CD4-positive, alpha-beta memory T cell (primary cell): ENCODE results near the gene MSANTD1. TPM values are rescaled to one million over a fixed set of nuclear protein-coding genes. Genes with fewer than 3 reads are reported as not detected.
"Not testable (repeated sequence)": the region's sequence is repeated elsewhere in the genome, so short reads cannot be mapped to it uniquely, and the experiment has no call there.

Source experiments
- CTCF ChIA-PET: fragments of 350-600 bp; sonication (Branson Sonifier 250); formaldehyde crosslinking; loops from one replicate; lab custom pipeline; 2021; ENCODE audit warnings: inconsistent platforms; ENCODE audit not compliant: partially characterized antibody; lab: Charles Lee
- POLR2A ChIA-PET: fragments of 350-600 bp; sonication (Branson Sonifier 250); formaldehyde crosslinking; loops from one replicate; lab custom pipeline; 2021; ENCODE audit not compliant: partially characterized antibody; lab: Charles Lee
- DNase-seq, 5 donors: peaks; one replicate each; pipeline versions ENCODE4 v3.0.0 to v3.0.0-alpha.2; 2020 to 2022; ENCODE audit warnings: mixed read lengths in 1 of 5
- H3K27ac ChIP-seq: one replicate; pipeline ENCODE4 v1.7.0; 2013; ENCODE audit warnings: low read depth, low read length
- H3K27me3 ChIP-seq: 2 replicates; pipeline ENCODE4 v1.7.0; 2013; ENCODE audit warnings: mild to moderate bottlenecking, low read length, moderate library complexity; ENCODE audit not compliant: insufficient read depth
- H3K36me3 ChIP-seq: 2 replicates; pipeline ENCODE4 v1.7.0; 2013; ENCODE audit warnings: mild to moderate bottlenecking, low read length, moderate library complexity; ENCODE audit not compliant: insufficient read depth
- H3K4me1 ChIP-seq: 2 replicates; pipeline ENCODE4 v1.7.0; 2013; ENCODE audit warnings: mild to moderate bottlenecking, low read length, moderate library complexity; ENCODE audit not compliant: insufficient read depth
- H3K4me3 ChIP-seq, 2 donors: one replicate each; pipeline ENCODE4 v1.7.0; 2013; ENCODE audit warnings: low read length in 2 of 2, mild to moderate bottlenecking in 1 of 2
- H3K9me3 ChIP-seq, 2 donors: one replicate each; pipeline ENCODE4 v1.7.0; 2013; ENCODE audit warnings: low read length in 2 of 2, control low read depth in 1 of 2; ENCODE audit not compliant: control insufficient read depth in 1 of 2
- H3K27ac Mint-ChIP-seq, 7 donors: one replicate each; pipeline ENCODE4 v1.8.0; 2020 to 2021; ENCODE audit warnings: mixed read lengths in 7 of 7, mild to moderate bottlenecking in 6 of 7, inconsistent platforms in 3 of 7, moderate library complexity in 3 of 7
- H3K27me3 Mint-ChIP-seq, 2 donors: one replicate each; pipeline ENCODE4 v1.8.0; 2020 to 2021; ENCODE audit warnings: mixed read lengths in 2 of 2
- H3K36me3 Mint-ChIP-seq, 2 donors: one replicate each; pipeline ENCODE4 v1.8.0; 2020 to 2021; ENCODE audit warnings: mixed read lengths in 2 of 2, inconsistent platforms in 1 of 2, mild to moderate bottlenecking in 1 of 2
- H3K4me1 Mint-ChIP-seq, 4 donors: one replicate each; pipeline ENCODE4 v1.8.0; 2020 to 2021; ENCODE audit warnings: mixed read lengths in 4 of 4, mild to moderate bottlenecking in 1 of 4
- H3K4me3 Mint-ChIP-seq, 8 donors: one replicate each; pipeline ENCODE4 v1.8.0; 2020 to 2021; ENCODE audit warnings: mixed read lengths in 8 of 8, mild to moderate bottlenecking in 7 of 8, moderate library complexity in 6 of 8, inconsistent platforms in 3 of 8
- H3K9me3 Mint-ChIP-seq, 8 donors: one replicate each; pipeline ENCODE4 v1.8.0; 2020 to 2021; ENCODE audit warnings: mixed read lengths in 8 of 8, mild to moderate bottlenecking in 5 of 8, inconsistent platforms in 3 of 8, moderate library complexity in 1 of 8
- intact Hi-C: fragments of 100-400 bp; cut with micrococcal nuclease; formaldehyde crosslinking; loops from one replicate; pipeline ENCODE4 v1.15.1; 2023
- polyA plus RNA-seq, 2 donors: library from polyadenylated mRNA; unstranded; fragments of 300-500 nt; fragmentation: Illumina TruSeq; gene quantifications; one replicate each; pipeline ENCODE4 v1.2.3, GENCODE V29; 2021
- total RNA-seq, 2 experiments: library from RNA; stranded (reverse); gene quantifications; one replicate each; pipeline ENCODE4 v1.2.3, GENCODE V29; 2021

Gene MSANTD1
- total and polyA plus RNA-seq, 4 experiments from 2014 or later = 0.08 to 2.2 (median 2.0) TPM; not detected in 1

- no peak overlapping the region for H3K27ac ChIP-seq
- CTCF ChIA-PET = interaction anchor here (1.9 kb wide), 1 partner anchor 105 kb away, joined by 4 read pairs; no protein-coding TSS in a partner anchor
- H3K4me1 ChIP-seq = peaks cover 33% of the 10 kb centered on the region
- intact Hi-C loops = no loop called here
- POLR2A ChIA-PET = no interaction called here
- H3K4me3 ChIP-seq = no peak overlapping the region
- no peaks in the 10 kb centered on the region for H3K9me3 ChIP-seq
- peaks cover 27 to 46% (median 35%) of the 10 kb centered on the region in 4 donors for H3K4me1 Mint-ChIP-seq
- H3K9me3 Mint-ChIP-seq = peaks cover 0 to 8% (median 0%) of the 10 kb centered on the region in 8 donors
- no peaks in the 10 kb centered on the region for H3K36me3 ChIP-seq
- H3K27ac Mint-ChIP-seq = peak overlapping the region in 3 of 7 donors; percentile 1 to 22 (median 15)
- peaks cover 0 to 3% of the 10 kb centered on the region in 2 donors for H3K36me3 Mint-ChIP-seq
- H3K27me3 ChIP-seq = no peaks in the 10 kb centered on the region
- peaks cover 0 to 2% of the 10 kb centered on the region in 2 donors for H3K27me3 Mint-ChIP-seq
- H3K4me3 Mint-ChIP-seq = no peak overlapping the region
- DNase-seq = no peak
Observed at GRCh38 chr4:3299122-3299975, 50.4 kb downstream of the MSANTD1 start.

- Mint-ChIP-seq H3K27ac (peak overlapping the region in 2 of 7 donors; percentile 15 to 22), H3K4me1 (peaks cover 28 to 48% (median 40%) of the 10 kb centered on the region in 4 donors), H3K36me3 (peaks cover 0 to 3% of the 10 kb centered on the region in 2 donors), H3K9me3 (peaks cover 0 to 8% (median 0%) of the 10 kb centered on the region in 8 donors), H3K4me3 (no peak overlapping the region), H3K27me3 (peaks cover 0 to 2% of the 10 kb centered on the region in 2 donors)
- no peak for DNase-seq
- H3K27ac ChIP-seq = no peak overlapping the region
- H3K9me3 ChIP-seq = no peaks in the 10 kb centered on the region
- H3K27me3 ChIP-seq = no peaks in the 10 kb centered on the region
- no peaks in the 10 kb centered on the region for H3K36me3 ChIP-seq
- intact Hi-C loops = loop anchor here (5.0 kb wide), 1 partner anchor 47 kb away; no protein-coding TSS in a partner anchor
- CTCF ChIA-PET = no interaction called here
- no peak overlapping the region for H3K4me3 ChIP-seq
- H3K4me1 ChIP-seq = peaks cover 41% of the 10 kb centered on the region
- POLR2A ChIA-PET = no interaction called here
Observed at GRCh38 chr4:3299976-3300671, 51.2 kb downstream of the MSANTD1 start.

GRCh38 chr4:3300882-3301281 is 51.9 kb downstream of the MSANTD1 start:
- POLR2A ChIA-PET, H3K27me3 ChIP-seq, H3K36me3 Mint-ChIP-seq, H3K4me3 ChIP-seq, H3K27me3 Mint-ChIP-seq, H3K9me3 ChIP-seq, H3K36me3 ChIP-seq, H3K27ac ChIP-seq, CTCF ChIA-PET, H3K9me3 Mint-ChIP-seq, DNase-seq: not testable (repeated sequence)
- peaks cover 48% of the 10 kb centered on the region for H3K4me1 ChIP-seq
- peaks cover 36 to 56% (median 45%) of the 10 kb centered on the region in 4 donors for H3K4me1 Mint-ChIP-seq
- peak overlapping the region in 4 of 8 donors; percentile 36 to 93 (median 65) for H3K4me3 Mint-ChIP-seq
- H3K27ac Mint-ChIP-seq = peak overlapping the region in 6 of 7 donors; percentile 14 to 92 (median 77)
- intact Hi-C loops = loop anchor here (5.0 kb wide), 1 partner anchor 46 kb away; no protein-coding TSS in a partner anchor

- peak in 4 of 5 donors; percentile 24 to 63 (median 45) for DNase-seq
- CTCF ChIA-PET = no interaction called here
- H3K4me3 ChIP-seq = peak overlapping the region; percentile 3 to 30
- H3K4me1 Mint-ChIP-seq = peaks cover 37 to 57% (median 45%) of the 10 kb centered on the region in 4 donors
- peaks cover 55% of the 10 kb centered on the region for H3K4me1 ChIP-seq
- POLR2A ChIA-PET = no interaction called here
- H3K27ac ChIP-seq = no peak overlapping the region
- H3K9me3 Mint-ChIP-seq = peaks cover 0 to 8% (median 0%) of the 10 kb centered on the region in 8 donors
- no peaks in the 10 kb centered on the region for H3K27me3 ChIP-seq
- peaks cover 0 to 2% of the 10 kb centered on the region in 2 donors for H3K27me3 Mint-ChIP-seq
- H3K4me3 Mint-ChIP-seq = peak overlapping the region; percentile 77 to 93 (median 86)
- H3K27ac Mint-ChIP-seq = peak overlapping the region; percentile 76 to 98 (median 91)
- H3K36me3 Mint-ChIP-seq = peaks cover 0 to 3% of the 10 kb centered on the region in 2 donors
- no peaks in the 10 kb centered on the region for H3K9me3 ChIP-seq
- intact Hi-C loops = loop anchor here (1.0 to 5.0 kb wide), 2 partner anchors 9 to 46 kb away; no protein-coding TSS in a partner anchor
- H3K36me3 ChIP-seq = no peaks in the 10 kb centered on the region
Observed at GRCh38 chr4:3301450-3302172, 52.7 kb downstream of the MSANTD1 start.

GRCh38 chr4:3302173-3302785 is 53.3 kb downstream of the MSANTD1 start:
- Mint-ChIP-seq H3K27me3 (peaks cover 0 to 2% of the 10 kb centered on the region in 2 donors), H3K4me1 (peaks cover 37 to 57% (median 45%) of the 10 kb centered on the region in 4 donors), H3K4me3 (peak overlapping the region; percentile 77 to 93 (median 87)), H3K9me3 (peaks cover 0 to 8% (median 0%) of the 10 kb centered on the region in 8 donors), H3K27ac (peak overlapping the region; percentile 91 to 98 (median 94)), H3K36me3 (peaks cover 0 to 3% of the 10 kb centered on the region in 2 donors)
- no peaks in the 10 kb centered on the region for H3K36me3 ChIP-seq
- ChIA-PET CTCF (interaction anchor here (1.0 kb wide), 1 partner anchor 108 kb away, joined by 3 read pairs; no protein-coding TSS in a partner anchor), POLR2A (no interaction called here)
- DNase-seq = peak; percentile 91 to 95 (median 93)
- no peaks in the 10 kb centered on the region for H3K27me3 ChIP-seq
- peaks cover 55% of the 10 kb centered on the region for H3K4me1 ChIP-seq
- H3K9me3 ChIP-seq = no peaks in the 10 kb centered on the region
- H3K4me3 ChIP-seq = peak overlapping the region; percentile 30 to 40
- intact Hi-C loops = loop anchor here (1.0 to 5.0 kb wide), 2 partner anchors 10 to 45 kb away; no protein-coding TSS in a partner anchor
- no peak overlapping the region for H3K27ac ChIP-seq
